DND-41 (cell line): ENCODE measurements around the gene HNRNPDL.

Experiments used
- ATAC-seq: fragments of 200-7000 bp; cut with Tn5 transposase; 3 replicates; pipeline ENCODE4 v1.9.1; 2021; ENCODE audit warnings: low read depth; ENCODE audit not compliant: insufficient read depth
- DNase-seq: peaks from one replicate; pipeline ENCODE4 v3.0.0-alpha.2; 2020
- H2AFZ ChIP-seq: 2 replicates; pipeline ENCODE4 v1.6.0; 2012; ENCODE audit warnings: low read depth, low read length
- H3K27ac ChIP-seq: 2 replicates; pipeline ENCODE4 v1.5.1; 2012; ENCODE audit warnings: low read length, inconsistent platforms
- H3K27me3 ChIP-seq: fragments of 200-600 bp; sonication (generic); 2 replicates; pipeline ENCODE4 v1.6.0; 2012; ENCODE audit warnings: low read length, mild to moderate bottlenecking, inconsistent platforms; ENCODE audit not compliant: insufficient read depth, poor library complexity
- H3K36me3 ChIP-seq: 2 replicates; pipeline ENCODE4 v1.5.1; 2012; ENCODE audit warnings: low read length, inconsistent platforms; ENCODE audit not compliant: insufficient read depth
- H3K4me1 ChIP-seq: 2 replicates; pipeline ENCODE4 v1.5.1; 2012; ENCODE audit warnings: mild to moderate bottlenecking, low read length; ENCODE audit not compliant: insufficient read depth
- H3K4me2 ChIP-seq: 2 replicates; pipeline ENCODE4 v1.6.0; 2012; ENCODE audit warnings: mild to moderate bottlenecking, moderate library complexity, low read length, inconsistent platforms; ENCODE audit not compliant: insufficient read depth
- H3K4me3 ChIP-seq, 2 experiments: fragments of 200-600 bp in 1 of 2; shearing (Covaris generic) in 1 of 2; 2 replicates each; pipeline ENCODE4 v1.5.1; 2012 to 2016; ENCODE audit warnings: inconsistent platforms in 2 of 2, low read length in 2 of 2, mild to moderate bottlenecking in 2 of 2, low read depth in 1 of 2, moderate library complexity in 1 of 2
- H3K79me2 ChIP-seq: 2 replicates; pipeline ENCODE4 v1.6.0; 2012; ENCODE audit warnings: low read length, inconsistent platforms; ENCODE audit not compliant: insufficient read depth
- H3K9ac ChIP-seq: 2 replicates; pipeline ENCODE4 v1.6.0; 2012; ENCODE audit warnings: low read depth, mild to moderate bottlenecking, inconsistent platforms, low read length, moderate library complexity
- H3K9me3 ChIP-seq: 2 replicates; pipeline ENCODE4 v1.5.1; 2012; ENCODE audit warnings: low read length, moderate library complexity, mild to moderate bottlenecking, inconsistent platforms; ENCODE audit not compliant: insufficient read depth, severe bottlenecking
- H4K20me1 ChIP-seq: 2 replicates; pipeline ENCODE4 v1.6.0; 2012; ENCODE audit warnings: low read length; ENCODE audit not compliant: insufficient read depth
- CTCF ChIP-seq: IDR thresholded peaks from 2 replicates; pipeline ENCODE4 v1.5.1; 2012; ENCODE audit warnings: borderline replicate concordance, low read length, moderate library complexity, mild to moderate bottlenecking; ENCODE audit not compliant: poor library complexity, severe bottlenecking; ENCODE audit errors: extremely low read depth
- EZH2 ChIP-seq: IDR thresholded peaks from 3 replicates; pipeline ENCODE4 v1.6.1; 2012; ENCODE audit warnings: borderline replicate concordance, low read depth, mild to moderate bottlenecking, moderate library complexity, low read length, inconsistent platforms; ENCODE audit not compliant: severe bottlenecking

The HNRNPDL gene

GRCh38 chr4:82373816-82374625 is 56.2 kb downstream of the HNRNPDL start, which contains the start of gene HNRNPD:
Gene HNRNPD, minus strand, starts transcription at chr4:82373991. Its CDS starts 313 bp downstream, at chr4:82373678.
- H3K36me3 ChIP-seq = peaks cover 46% of the 10 kb centered on the region

GRCh38 chr4:82373486-82373815 is 56.8 kb downstream of the HNRNPDL start:
- H3K27me3 ChIP-seq = no peaks in the 10 kb centered on the region
- peak overlapping the region; percentile 95 for H3K9ac ChIP-seq
- H3K27ac ChIP-seq = peak overlapping the region; percentile 94
- peak overlapping the region; percentile 76 to 92 for H3K4me3 ChIP-seq
- H2AFZ ChIP-seq = peak overlapping the region; percentile 74
- H3K9me3 ChIP-seq = no peaks in the 10 kb centered on the region
- peaks cover 52% of the 10 kb centered on the region for H3K36me3 ChIP-seq
- TF ChIP-seq CTCF (no peak), EZH2 (no peak)
- DNase-seq (no peak), ATAC-seq (peak; percentile 4)
- peaks cover 88% of the 10 kb centered on the region for H3K79me2 ChIP-seq
- H4K20me1 ChIP-seq = peaks cover 47% of the 10 kb centered on the region
- H3K4me2 ChIP-seq = peak overlapping the region; percentile 84
- peaks cover 45% of the 10 kb centered on the region for H3K4me1 ChIP-seq

More at GRCh38 chr4:82373816-82374625, 56.2 kb downstream of the HNRNPDL start, which contains the start of gene HNRNPD:
- Histone ChIP-seq H4K20me1 (peaks cover 42% of the 10 kb centered on the region), H3K4me2 (peak within 1 kb of the TSS; percentile 84), H3K4me1 (peaks cover 39% of the 10 kb centered on the region), H3K9me3 (no peaks in the 10 kb centered on the region), H3K9ac (peak within 1 kb of the TSS; percentile 95), H3K27me3 (no peaks in the 10 kb centered on the region), H3K27ac (peak within 1 kb of the TSS; percentile 94), H3K79me2 (peaks cover 82% of the 10 kb centered on the region), H2AFZ (peak within 1 kb of the TSS; percentile 78), H3K4me3 (peak within 1 kb of the TSS; percentile 76 to 92)
- ATAC-seq (peak; percentile 87), DNase-seq (peak; percentile 98)
- TF ChIP-seq CTCF (peak; percentile 10), EZH2 (no peak)
